Activated T-cell treated with anti-CD3 and anti-CD28 coated beads, Interleukin-2, amount 50 U/mL, for 1 hour (primary cell): ENCODE data around the gene VAC14.

Source experiments
- DNase-seq: peaks from one replicate; pipeline ENCODE4 v3.0.0-alpha.2; 2020

VAC14 gene

GRCh38 chr16:70740914-70741782 lies 59.8 kb downstream of the VAC14 start:
- no peak for DNase-seq

GRCh38 chr16:70740174-70740913 lies 60.6 kb downstream of the VAC14 start:
- DNase-seq = no peak

- DNase-seq = no peak
Observed at GRCh38 chr16:70739389-70739788, 61.6 kb downstream of the VAC14 start.

- peak; percentile 28 for DNase-seq
Observed at GRCh38 chr16:70738083-70738977, 62.6 kb downstream of the VAC14 start.

- DNase-seq = peak; percentile 64
Observed at GRCh38 chr16:70737377-70738082, 63.4 kb downstream of the VAC14 start.

- no peak for DNase-seq
Observed at GRCh38 chr16:70736465-70737376, 64.2 kb downstream of the VAC14 start.

- no peak for DNase-seq
Observed at GRCh38 chr16:70735141-70735979, 65.6 kb downstream of the VAC14 start.

- no peak for DNase-seq
Observed at GRCh38 chr16:70734522-70735095, 66.3 kb downstream of the VAC14 start.

GRCh38 chr16:70730944-70731343 lies 70.0 kb downstream of the VAC14 start:
- DNase-seq = no peak

GRCh38 chr16:70730031-70730430 lies 70.9 kb downstream of the VAC14 start:
- no peak for DNase-seq

GRCh38 chr16:70729292-70729691 lies 71.7 kb downstream of the VAC14 start:
- no peak for DNase-seq

GRCh38 chr16:70728150-70728549 lies 72.8 kb downstream of the VAC14 start:
- DNase-seq = no peak

GRCh38 chr16:70726892-70727361 lies 74.0 kb downstream of the VAC14 start:
- DNase-seq = no peak

GRCh38 chr16:70725912-70726828 lies 74.8 kb downstream of the VAC14 start:
- no peak for DNase-seq

- no peak for DNase-seq
Observed at GRCh38 chr16:70725024-70725911, 75.7 kb downstream of the VAC14 start.

- no peak for DNase-seq
Observed at GRCh38 chr16:70724146-70725023, 76.6 kb downstream of the VAC14 start.

GRCh38 chr16:70723740-70724145 lies 77.2 kb downstream of the VAC14 start:
- DNase-seq = no peak
